Natural killer cell (primary cell): Measurements from ENCODE around the gene GCLC. TPM values are rescaled to one million over a fixed set of nuclear protein-coding genes. Genes with fewer than 3 reads are reported as not detected.

Experiments
- ATAC-seq, 3 donors: fragments of 150-1000 bp in 2 of 3; fragments of 200-7000 bp in 1 of 3; cut with Tn5 transposase; 1 replicate in 1 of 3; 2 replicates in 2 of 3; pipeline ENCODE4 v1.10.0; 2021; ENCODE audit warnings: mild to moderate bottlenecking in 2 of 3, moderate library complexity in 2 of 3
- DNase-seq, 2 donors: peaks; one replicate each; pipeline versions ENCODE4 v3.0.0 to v3.0.0-alpha.2; 2013 to 2021; ENCODE audit warnings: mixed read lengths in 1 of 2
- H3K27ac ChIP-seq: one replicate; pipeline ENCODE4 v1.5.1; 2013; ENCODE audit warnings: mild to moderate bottlenecking, low read length
- H3K27me3 ChIP-seq: one replicate; pipeline ENCODE4 v1.6.1; 2013; ENCODE audit warnings: low read length; ENCODE audit not compliant: control insufficient read depth, insufficient read depth
- H3K36me3 ChIP-seq: one replicate; pipeline ENCODE4 v1.6.1; 2013; ENCODE audit warnings: low read length; ENCODE audit not compliant: control insufficient read depth, insufficient read depth
- H3K4me1 ChIP-seq: one replicate; pipeline ENCODE4 v1.6.1; 2013; ENCODE audit warnings: low read length; ENCODE audit not compliant: control insufficient read depth, insufficient read depth
- H3K4me3 ChIP-seq: one replicate; pipeline ENCODE4 v1.5.1; 2013; ENCODE audit warnings: low read length
- H3K9me3 ChIP-seq: one replicate; pipeline ENCODE4 v1.6.1; 2013; ENCODE audit warnings: low read length; ENCODE audit not compliant: control insufficient read depth, insufficient read depth
- H3K27ac Mint-ChIP-seq, 2 donors: one replicate each; pipeline ENCODE4 v1.8.0; 2022; ENCODE audit warnings: mild to moderate bottlenecking in 2 of 2, mixed read lengths in 2 of 2, moderate library complexity in 1 of 2
- H3K27me3 Mint-ChIP-seq, 2 donors: one replicate each; pipeline ENCODE4 v1.8.0; 2022; ENCODE audit warnings: low read depth in 2 of 2, mixed read lengths in 2 of 2
- H3K36me3 Mint-ChIP-seq: one replicate; pipeline ENCODE4 v1.8.0; 2022; ENCODE audit warnings: mixed read lengths
- H3K4me1 Mint-ChIP-seq, 2 donors: one replicate each; pipeline ENCODE4 v1.8.0; 2022; ENCODE audit warnings: mixed read lengths in 2 of 2
- H3K4me3 Mint-ChIP-seq: one replicate; pipeline ENCODE4 v1.8.0; 2022; ENCODE audit warnings: mild to moderate bottlenecking, moderate library complexity, mixed read lengths
- H3K9me3 Mint-ChIP-seq, 2 donors: one replicate each; pipeline ENCODE4 v1.8.0; 2022; ENCODE audit warnings: mixed read lengths in 2 of 2
- WGBS: methylation state at CpG from one replicate; pipeline ENCODE4 v1.1.7; 2013; ENCODE audit warnings: missing lambda C conversion rate; ENCODE audit not compliant: insufficient coverage; 5-methylcytosine and 5-hydroxymethylcytosine counted together
- intact Hi-C: fragments of 100-400 bp; cut with micrococcal nuclease; formaldehyde crosslinking; loops from one replicate; pipeline ENCODE4 v1.14.2; 2022
- total RNA-seq, 4 donors: library from RNA; stranded (reverse); fragments of 120-200 nt in 1 of 4; gene quantifications; one replicate each; pipeline versions ENCODE4 v1.2.3 to v1.2.4, GENCODE V29; 2013 to 2022
- TF ChIP-seq, protein P1 (sequence below): fragments of 200-600 bp; IDR thresholded peaks from one replicate; pipeline ENCODE4 v1.8.0; 2022; ENCODE audit warnings: antibody characterized with exemption

Gene GCLC
- total RNA-seq, 3 donors from 2014 or later (not counting 1 experiment from before 2014, with no cell fraction given) = 39.0 to 52.7 (median 39.2) TPM

DNA sequence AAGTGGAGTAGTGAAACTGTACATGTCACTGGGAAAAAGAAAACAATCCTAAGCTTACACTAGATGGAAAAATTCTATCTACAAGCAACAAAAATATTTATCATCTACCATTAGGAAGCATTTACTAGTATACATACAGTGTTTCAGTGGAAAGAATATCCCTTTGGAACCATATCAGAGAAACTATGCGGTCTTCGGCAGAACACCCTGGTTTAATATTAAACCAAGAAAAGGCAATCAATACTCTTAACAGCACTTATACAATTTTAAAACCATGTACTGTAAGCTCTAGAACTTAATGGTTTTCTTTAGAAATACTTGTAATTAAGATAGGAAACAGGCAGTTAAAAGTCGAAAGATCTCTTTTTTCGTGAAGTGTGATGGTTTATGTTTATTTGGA, 32.3 kb downstream of the GCLC start:
- Mint-ChIP-seq H3K9me3 (no peaks in the 10 kb centered on the region), H3K4me1 (peaks cover 5 to 7% of the 10 kb centered on the region in 2 donors), H3K27ac (no peak overlapping the region), H3K36me3 (peaks cover 21% of the 10 kb centered on the region), H3K27me3 (no peaks in the 10 kb centered on the region), H3K4me3 (no peak overlapping the region)
- ATAC-seq (no peak), DNase-seq (no peak)
- H3K27ac ChIP-seq = no peak overlapping the region
- intact Hi-C loops = no loop called here
- no peaks in the 10 kb centered on the region for H3K27me3 ChIP-seq
- H3K4me1 ChIP-seq = no peaks in the 10 kb centered on the region
- TF ChIP-seq, protein P1, sequence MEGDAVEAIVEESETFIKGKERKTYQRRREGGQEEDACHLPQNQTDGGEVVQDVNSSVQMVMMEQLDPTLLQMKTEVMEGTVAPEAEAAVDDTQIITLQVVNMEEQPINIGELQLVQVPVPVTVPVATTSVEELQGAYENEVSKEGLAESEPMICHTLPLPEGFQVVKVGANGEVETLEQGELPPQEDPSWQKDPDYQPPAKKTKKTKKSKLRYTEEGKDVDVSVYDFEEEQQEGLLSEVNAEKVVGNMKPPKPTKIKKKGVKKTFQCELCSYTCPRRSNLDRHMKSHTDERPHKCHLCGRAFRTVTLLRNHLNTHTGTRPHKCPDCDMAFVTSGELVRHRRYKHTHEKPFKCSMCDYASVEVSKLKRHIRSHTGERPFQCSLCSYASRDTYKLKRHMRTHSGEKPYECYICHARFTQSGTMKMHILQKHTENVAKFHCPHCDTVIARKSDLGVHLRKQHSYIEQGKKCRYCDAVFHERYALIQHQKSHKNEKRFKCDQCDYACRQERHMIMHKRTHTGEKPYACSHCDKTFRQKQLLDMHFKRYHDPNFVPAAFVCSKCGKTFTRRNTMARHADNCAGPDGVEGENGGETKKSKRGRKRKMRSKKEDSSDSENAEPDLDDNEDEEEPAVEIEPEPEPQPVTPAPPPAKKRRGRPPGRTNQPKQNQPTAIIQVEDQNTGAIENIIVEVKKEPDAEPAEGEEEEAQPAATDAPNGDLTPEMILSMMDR = no peak
- H3K36me3 ChIP-seq = peaks cover 50% of the 10 kb centered on the region
- no peaks in the 10 kb centered on the region for H3K9me3 ChIP-seq
- WGBS = 50% methylated on average over 2 of the region's 4 CpGs
- H3K4me3 ChIP-seq = no peak overlapping the region

DNA sequence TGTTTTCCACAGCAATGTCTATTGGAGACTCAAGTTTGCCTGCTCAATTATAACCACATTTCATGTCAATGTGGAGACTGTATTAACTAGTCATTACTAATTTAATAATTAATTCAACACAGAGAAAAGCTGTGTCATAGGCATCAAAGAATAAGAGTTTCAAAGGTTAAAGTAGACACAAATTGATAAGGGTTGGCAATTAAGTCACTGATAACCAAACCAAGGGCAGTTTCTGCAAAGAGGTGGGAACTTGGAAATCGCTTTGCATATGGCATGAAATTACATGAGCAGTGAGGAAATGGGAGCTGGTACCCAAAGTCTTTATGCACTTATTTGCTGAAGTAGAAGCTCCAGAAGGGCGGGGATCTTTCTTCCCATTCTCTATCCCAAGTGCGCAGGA, 34.2 kb downstream of the GCLC start:
- no peak overlapping the region for H3K4me3 Mint-ChIP-seq
- H3K27me3 Mint-ChIP-seq = no peaks in the 10 kb centered on the region
- Histone ChIP-seq H3K9me3 (no peaks in the 10 kb centered on the region), H3K36me3 (peaks cover 64% of the 10 kb centered on the region), H3K27me3 (no peaks in the 10 kb centered on the region), H3K4me3 (no peak overlapping the region), H3K27ac (no peak overlapping the region), H3K4me1 (no peaks in the 10 kb centered on the region)
- no peaks in the 10 kb centered on the region for H3K9me3 Mint-ChIP-seq
- TF ChIP-seq, protein P1 = no peak
- peaks cover 0 to 7% of the 10 kb centered on the region in 2 donors for H3K4me1 Mint-ChIP-seq
- peaks cover 35% of the 10 kb centered on the region for H3K36me3 Mint-ChIP-seq
- DNase-seq = no peak
- no peak for ATAC-seq
- intact Hi-C loops = no loop called here
- WGBS = 95% methylated on average over 2 of the region's 3 CpGs
- H3K27ac Mint-ChIP-seq = no peak overlapping the region

DNA sequence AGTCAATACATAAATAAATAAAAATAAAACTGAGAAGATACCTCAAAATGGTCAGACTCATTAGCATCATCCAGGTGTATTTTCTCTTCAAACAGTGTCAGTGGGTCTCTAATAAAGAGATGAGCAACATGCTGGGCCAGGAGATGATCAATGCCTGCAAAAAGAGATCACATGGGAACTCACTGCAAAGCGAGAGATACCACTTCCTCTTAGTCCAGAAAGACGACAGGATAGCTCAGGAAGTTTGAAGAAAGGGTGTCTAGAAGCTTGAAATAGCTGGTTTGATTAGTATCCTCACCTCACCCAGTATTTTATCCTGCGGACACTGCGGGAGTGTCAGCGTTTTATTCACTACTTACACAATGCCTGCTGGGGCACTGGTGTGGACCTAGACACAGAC, 38.0 kb downstream of the GCLC start:
- Histone ChIP-seq H3K36me3 (peaks cover 63% of the 10 kb centered on the region), H3K9me3 (no peaks in the 10 kb centered on the region), H3K27ac (no peak overlapping the region), H3K27me3 (no peaks in the 10 kb centered on the region), H3K4me3 (no peak overlapping the region), H3K4me1 (no peaks in the 10 kb centered on the region)
- peaks cover 47% of the 10 kb centered on the region for H3K36me3 Mint-ChIP-seq
- no peak overlapping the region for H3K27ac Mint-ChIP-seq
- 80% methylated on average over 5 of the region's 5 CpGs for WGBS
- no peak for DNase-seq
- ATAC-seq = no peak
- H3K4me1 Mint-ChIP-seq = peaks cover 0 to 7% of the 10 kb centered on the region in 2 donors
- intact Hi-C loops = no loop called here
- no peaks in the 10 kb centered on the region for H3K9me3 Mint-ChIP-seq
- no peaks in the 10 kb centered on the region for H3K27me3 Mint-ChIP-seq
- TF ChIP-seq, protein P1 = no peak
- H3K4me3 Mint-ChIP-seq = no peak overlapping the region

DNA sequence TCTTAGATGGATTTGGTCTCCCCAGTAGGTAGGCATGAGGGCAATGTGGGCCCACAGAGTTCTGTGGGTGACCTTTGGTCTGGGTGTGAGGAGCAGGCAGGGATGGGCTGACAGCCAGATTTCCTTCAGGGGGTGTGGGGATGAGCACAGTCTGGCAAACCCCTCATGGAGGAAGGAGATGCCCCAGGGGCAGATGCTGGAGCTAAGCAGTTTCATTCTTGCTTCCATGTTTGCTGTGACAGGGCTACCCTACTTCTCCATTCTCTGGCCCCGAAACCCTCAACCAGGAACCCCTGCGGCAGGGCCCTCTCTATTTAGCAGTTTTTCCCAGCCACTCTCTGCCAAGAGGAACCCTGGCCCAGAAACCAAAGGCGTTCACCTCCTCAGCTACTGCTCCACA, 40.4 kb downstream of the GCLC start:
- H3K36me3 ChIP-seq = peaks cover 57% of the 10 kb centered on the region
- intact Hi-C loops = no loop called here
- H3K27me3 Mint-ChIP-seq = no peaks in the 10 kb centered on the region
- no peaks in the 10 kb centered on the region for H3K27me3 ChIP-seq
- ATAC-seq = no peak
- TF ChIP-seq, protein P1 = no peak
- peaks cover 0 to 7% of the 10 kb centered on the region in 2 donors for H3K4me1 Mint-ChIP-seq
- H3K27ac Mint-ChIP-seq = no peak overlapping the region
- H3K9me3 ChIP-seq = no peaks in the 10 kb centered on the region
- H3K27ac ChIP-seq = no peak overlapping the region
- no peaks in the 10 kb centered on the region for H3K9me3 Mint-ChIP-seq
- no peak overlapping the region for H3K4me3 Mint-ChIP-seq
- H3K4me3 ChIP-seq = no peak overlapping the region
- 94% methylated on average over 3 of the region's 3 CpGs for WGBS
- H3K4me1 ChIP-seq = no peaks in the 10 kb centered on the region
- no peak for DNase-seq
- peaks cover 40% of the 10 kb centered on the region for H3K36me3 Mint-ChIP-seq
